ENCODE results near the gene UBE4B.

- TF ChIP-seq CTCF (IDR thresholded peaks at IDR 0.05; ENCODE audit: low read depth, low read length, missing input control) (no peak), RAD21 (IDR thresholded peaks at IDR 0.05) (no peak), GABPA (IDR thresholded peaks at IDR 0.05 in 1 of 2, conservative IDR thresholded peaks at IDR 0.05 in 1 of 2) (no peak), YY1 (IDR thresholded peaks at IDR 0.05) (no peak), HNF4G (IDR thresholded peaks at IDR 0.05) (no peak), TAF1 (conservative IDR thresholded peaks at IDR 0.05) (no peak), REST (IDR thresholded peaks at IDR 0.05) (no peak)
Measured at GRCh38 chr1:9989773-9990172, 43.0 kb upstream of the UBE4B start.
